SK-N-SH (cell line): ENCODE results near the gene CTDP1. TPM values are rescaled to one million over a fixed set of nuclear protein-coding genes. Genes with fewer than 3 reads are reported as not detected.
"Not testable (repeated sequence)": the region's sequence is repeated elsewhere in the genome, so short reads cannot be mapped to it uniquely, and the experiment has no call there.

Experiments used
- CTCF ChIA-PET: fragments of 300-600, 350-600 bp; formaldehyde crosslinking; extraction: SDS; loops from one replicate; lab custom pipeline; 2021; lab: Yijun Ruan, JAX
- POLR2A ChIA-PET: fragments of 350-600 bp; sonication (Branson Sonifier 250); formaldehyde crosslinking; extraction: SDS; loops from one replicate; lab custom pipeline; 2020; ENCODE audit warnings: antibody characterized with exemption, inconsistent platforms; lab: Yijun Ruan, JAX
- DNase-seq: peaks from one replicate; pipeline ENCODE4 v3.0.0; 2012
- H2AFZ ChIP-seq: fragments of 200-600 bp; sonication (generic); 2 replicates; pipeline ENCODE4 v1.8.1; 2016; ENCODE audit warnings: antibody characterized with exemption, mild to moderate bottlenecking, low read depth
- H3F3A ChIP-seq: fragments of 200-600 bp; sonication (generic); replicated peaks from 2 replicates; pipeline ENCODE3; 2016; ENCODE audit warnings: antibody characterized with exemption, mild to moderate bottlenecking; ENCODE audit not compliant: insufficient read depth
- H3K27ac ChIP-seq, 2 experiments: fragments of 200-500 bp in 1 of 2; fragments of 200-600 bp in 1 of 2; sonication (Bioruptor generic) in 1 of 2; sonication (generic), shearing (Covaris generic) in 1 of 2; 2 replicates each; pipeline versions ENCODE4 v1.5.1 to v1.6.1; 2014 to 2016; ENCODE audit warnings: low read depth in 2 of 2, inconsistent platforms in 1 of 2, low read length in 1 of 2, mild to moderate bottlenecking in 1 of 2, mixed read lengths in 1 of 2
- H3K27me3 ChIP-seq: fragments of 200-600 bp; sonication (generic), shearing (Covaris generic); 2 replicates; pipeline ENCODE4 v1.6.1; 2016; ENCODE audit warnings: mixed run types; ENCODE audit not compliant: insufficient read depth
- H3K36me3 ChIP-seq, 2 experiments: fragments of 200-500 bp in 1 of 2; fragments of 200-600 bp in 1 of 2; sonication (Bioruptor generic) in 1 of 2; sonication (generic) in 1 of 2; replicated peaks in 1 of 2; 2 replicates each; pipeline versions ENCODE3 to v1.5.1; 2014 to 2016; ENCODE audit warnings: low read length in 1 of 2, mild to moderate bottlenecking in 1 of 2; ENCODE audit not compliant: insufficient read depth in 2 of 2, control insufficient read depth in 1 of 2
- H3K4me1 ChIP-seq, 2 experiments: fragments of 200-500 bp in 1 of 2; fragments of 200-600 bp in 1 of 2; sonication (Bioruptor generic) in 1 of 2; sonication (generic), shearing (Covaris generic) in 1 of 2; 2 replicates each; pipeline versions ENCODE4 v1.5.1 to v1.6.1; 2014 to 2016; ENCODE audit warnings: low read depth in 1 of 2, low read length in 1 of 2, mixed run types in 1 of 2; ENCODE audit not compliant: insufficient read depth in 2 of 2, control insufficient read depth in 1 of 2
- H3K4me2 ChIP-seq: fragments of 200-600 bp; sonication (generic), shearing (Covaris generic); 2 replicates; pipeline ENCODE4 v1.6.1; 2017; ENCODE audit warnings: mixed run types
- H3K4me3 ChIP-seq, 2 experiments: fragments of 200-500 bp in 1 of 2; fragments of 200-600 bp in 1 of 2; sonication (Bioruptor generic) in 1 of 2; sonication (generic), shearing (Covaris generic) in 1 of 2; 2 replicates each; pipeline versions ENCODE4 v1.5.1 to v1.8.1; 2014 to 2016; ENCODE audit warnings: low read depth in 2 of 2, inconsistent platforms in 1 of 2, low read length in 1 of 2, mild to moderate bottlenecking in 1 of 2, mixed read lengths in 1 of 2, moderate library complexity in 1 of 2
- H3K79me2 ChIP-seq: fragments of 200-600 bp; sonication (generic); 2 replicates; pipeline ENCODE4 v1.8.1; 2017; ENCODE audit warnings: mild to moderate bottlenecking; ENCODE audit not compliant: insufficient read depth
- H3K9ac ChIP-seq: fragments of 200-600 bp; sonication (generic); 2 replicates; pipeline ENCODE4 v1.6.1; 2017; ENCODE audit warnings: mixed run types
- H3K9me2 ChIP-seq: fragments of 200-600 bp; sonication (generic); 2 replicates; pipeline ENCODE4 v1.6.1; 2017; ENCODE audit warnings: mixed run types
- H3K9me3 ChIP-seq: fragments of 200-600 bp; sonication (generic); 2 replicates; pipeline ENCODE4 v1.6.1; 2017; ENCODE audit warnings: mixed run types, mild to moderate bottlenecking, moderate library complexity
- H4K20me1 ChIP-seq: fragments of 200-600 bp; sonication (generic); 2 replicates; pipeline ENCODE4 v1.6.1; 2017; ENCODE audit warnings: mild to moderate bottlenecking, mixed run types; ENCODE audit not compliant: insufficient read depth
- CHD2 ChIP-seq: fragments of 150-350 bp; IDR thresholded peaks from 2 replicates; pipeline ENCODE4 v1.6.1; 2018; ENCODE audit warnings: low read length; ENCODE audit not compliant: partially characterized antibody
- ELF1 ChIP-seq: IDR thresholded peaks from 2 replicates; pipeline ENCODE4 v1.4.0; 2012
- FOXJ3 ChIP-seq: sonication (generic); formaldehyde crosslinking; IDR thresholded peaks from 2 replicates; pipeline ENCODE4 v1.5.1; 2020; ENCODE audit warnings: mild to moderate bottlenecking, missing genetic modification reagents
- FOXM1 ChIP-seq: IDR thresholded peaks from 2 replicates; pipeline ENCODE4 v1.4.0; 2012; ENCODE audit warnings: low read depth, mild to moderate bottlenecking
- GATA2 ChIP-seq: sonication (generic); formaldehyde crosslinking; IDR thresholded peaks from 2 replicates; pipeline ENCODE4 v1.5.0; 2020; ENCODE audit warnings: mild to moderate bottlenecking, missing genetic modification reagents
- MEF2A ChIP-seq: IDR thresholded peaks from 2 replicates; pipeline ENCODE4 v1.4.0; 2012; ENCODE audit warnings: low read depth, borderline replicate concordance
- MXI1 ChIP-seq: IDR thresholded peaks from 2 replicates; pipeline ENCODE4 v1.6.1; 2012; ENCODE audit warnings: mild to moderate bottlenecking, low read depth, low read length, improper control_type of control experiment
- NFIC ChIP-seq: IDR thresholded peaks from 2 replicates; pipeline ENCODE4 v1.4.0; 2012; ENCODE audit warnings: borderline replicate concordance
- POLR2AphosphoS5 ChIP-seq: IDR thresholded peaks from 2 replicates; pipeline ENCODE4 v1.6.1; 2012; ENCODE audit warnings: low read depth, low read length
- RAD21 ChIP-seq: IDR thresholded peaks from 2 replicates; pipeline ENCODE4 v1.6.1; 2012; ENCODE audit warnings: mild to moderate bottlenecking, low read length
- RFX5 ChIP-seq: IDR thresholded peaks from 2 replicates; pipeline ENCODE4 v1.6.1; 2012; ENCODE audit warnings: mild to moderate bottlenecking, improper control_type of control experiment, low read length
- RXRA ChIP-seq: IDR thresholded peaks from 2 replicates; pipeline ENCODE4 v1.4.0; 2012; ENCODE audit warnings: low read depth, mild to moderate bottlenecking, borderline replicate concordance
- SIN3A ChIP-seq: IDR thresholded peaks from 2 replicates; pipeline ENCODE4 v1.6.1; 2012; ENCODE audit warnings: low read depth, mild to moderate bottlenecking, low read length, moderate library complexity, borderline replicate concordance
- TCF12 ChIP-seq: IDR thresholded peaks from 2 replicates; pipeline ENCODE4 v1.4.0; 2012
- TEAD4 ChIP-seq: IDR thresholded peaks from 2 replicates; pipeline ENCODE4 v1.4.0; 2012; ENCODE audit warnings: mild to moderate bottlenecking, borderline replicate concordance; ENCODE audit not compliant: insufficient read depth
- YY1 ChIP-seq: IDR thresholded peaks from 2 replicates; pipeline ENCODE4 v1.4.0; 2012; ENCODE audit warnings: low read depth, mild to moderate bottlenecking
- WGBS: methylation state at CpG from one replicate; pipeline ENCODE4 v1.1.6; 2017; ENCODE audit warnings: low lambda C conversion rate; 5-methylcytosine and 5-hydroxymethylcytosine counted together
- polyA plus RNA-seq, 3 experiments: library from polyadenylated mRNA; depleted of rRNA; stranded (reverse); fragments of >200 nt; gene quantifications; 2 replicates each; pipeline ENCODE4 v1.2.3, GENCODE V29; 2012
- TF ChIP-seq, protein P1 (sequence below): IDR thresholded peaks from 2 replicates; pipeline ENCODE4; 2012
- TF ChIP-seq, protein P2 (sequence below): fragments of 150-350 bp; IDR thresholded peaks from 2 replicates; pipeline ENCODE4 v1.6.1; 2017; ENCODE audit warnings: antibody characterized with exemption, low read length, low read depth, borderline replicate concordance
- TF ChIP-seq, protein P3 (sequence below): fragments of 200-600 bp; sonication (generic); IDR thresholded peaks from 2 replicates; pipeline ENCODE4 v1.6.1; 2017; ENCODE audit warnings: antibody characterized with exemption, mild to moderate bottlenecking, moderate library complexity
- TF ChIP-seq, protein P4 (sequence below): IDR thresholded peaks from 2 replicates; pipeline ENCODE4 v1.4.0; 2012; ENCODE audit warnings: low read depth, borderline replicate concordance

The CTDP1 gene
- polyA plus RNA-seq, 1 of the 3 experiments (the other 2 are of a cell fraction) = 15.6 TPM

DNA sequence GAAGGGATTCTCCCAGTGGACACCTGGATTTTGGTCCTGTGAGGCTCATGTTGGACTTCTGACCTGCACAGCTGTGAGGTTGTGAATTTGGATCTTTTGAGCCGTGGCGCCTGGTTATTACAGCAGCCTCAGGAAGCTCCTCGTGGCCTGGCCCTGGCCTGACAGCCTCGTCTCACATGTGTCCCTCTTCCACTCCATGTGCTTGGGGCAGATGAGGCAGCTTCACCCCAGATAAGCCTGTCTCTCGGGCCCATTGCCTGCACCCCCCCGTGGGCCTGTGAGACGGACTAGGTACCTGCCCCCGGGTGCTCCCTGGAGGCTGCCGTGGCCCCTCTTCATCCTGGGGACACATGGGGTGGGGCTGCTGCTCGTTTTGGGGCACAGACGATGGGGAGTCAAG lies 51.2 kb downstream of the CTDP1 start (continued):
- TF ChIP-seq, protein P1, sequence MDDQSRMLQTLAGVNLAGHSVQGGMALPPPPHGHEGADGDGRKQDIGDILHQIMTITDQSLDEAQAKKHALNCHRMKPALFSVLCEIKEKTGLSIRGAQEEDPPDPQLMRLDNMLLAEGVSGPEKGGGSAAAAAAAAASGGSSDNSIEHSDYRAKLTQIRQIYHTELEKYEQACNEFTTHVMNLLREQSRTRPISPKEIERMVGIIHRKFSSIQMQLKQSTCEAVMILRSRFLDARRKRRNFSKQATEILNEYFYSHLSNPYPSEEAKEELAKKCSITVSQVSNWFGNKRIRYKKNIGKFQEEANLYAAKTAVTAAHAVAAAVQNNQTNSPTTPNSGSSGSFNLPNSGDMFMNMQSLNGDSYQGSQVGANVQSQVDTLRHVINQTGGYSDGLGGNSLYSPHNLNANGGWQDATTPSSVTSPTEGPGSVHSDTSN = no peak
- TF ChIP-seq FOXM1 (no peak), YY1 (no peak), CHD2 (no peak)

DNA sequence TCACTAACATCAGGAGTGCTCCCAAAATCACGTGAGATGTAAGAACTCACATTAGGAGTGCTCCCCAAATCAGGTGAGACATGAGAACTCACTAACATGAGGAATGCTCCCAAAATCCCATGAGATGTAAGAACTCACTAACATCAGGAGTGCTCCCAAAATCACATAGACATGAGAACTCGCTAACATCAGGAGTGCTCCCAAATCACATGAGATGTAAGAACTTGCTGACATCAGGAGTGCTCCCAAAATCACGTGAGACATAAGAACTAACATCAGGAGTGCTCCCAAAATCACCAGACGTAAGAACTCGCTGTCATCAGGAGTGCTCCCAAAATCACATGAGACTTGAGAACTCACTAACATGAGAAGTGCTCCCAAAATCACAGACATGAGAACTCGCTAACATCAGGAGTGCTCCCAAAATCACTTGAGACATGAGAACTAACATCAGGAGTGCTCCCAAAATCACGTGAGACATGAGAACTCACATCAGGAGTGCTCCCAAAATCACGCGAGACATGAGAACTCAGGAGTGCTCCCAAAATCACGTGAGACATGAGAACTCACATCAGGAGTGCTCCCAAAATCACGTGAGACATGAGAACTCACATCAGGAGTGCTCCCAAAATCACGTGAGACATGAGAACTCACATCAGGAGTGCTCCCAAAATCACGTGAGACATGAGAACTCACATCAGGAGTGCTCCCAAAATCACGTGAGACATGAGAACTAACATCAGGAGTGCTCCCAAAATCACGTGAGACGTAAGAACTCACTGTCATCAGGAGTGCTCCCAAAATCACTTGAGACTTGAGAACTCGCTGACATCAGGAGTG lies 52.5 kb downstream of the CTDP1 start:
- H3K4me3 ChIP-seq, H3K9ac ChIP-seq, H3K4me1 ChIP-seq, H3K4me2 ChIP-seq, CTCF ChIA-PET, H3K27ac ChIP-seq, H3K9me3 ChIP-seq, DNase-seq, H3F3A ChIP-seq, H3K79me2 ChIP-seq, H4K20me1 ChIP-seq, POLR2A ChIA-PET, H3K9me2 ChIP-seq, H2AFZ ChIP-seq, H3K27me3 ChIP-seq: not testable (repeated sequence)
- 97% methylated on average over 17 of the region's 17 CpGs for WGBS
- H3K36me3 ChIP-seq = peaks cover 29 to 64% of the 10 kb centered on the region in 2 experiments

DNA sequence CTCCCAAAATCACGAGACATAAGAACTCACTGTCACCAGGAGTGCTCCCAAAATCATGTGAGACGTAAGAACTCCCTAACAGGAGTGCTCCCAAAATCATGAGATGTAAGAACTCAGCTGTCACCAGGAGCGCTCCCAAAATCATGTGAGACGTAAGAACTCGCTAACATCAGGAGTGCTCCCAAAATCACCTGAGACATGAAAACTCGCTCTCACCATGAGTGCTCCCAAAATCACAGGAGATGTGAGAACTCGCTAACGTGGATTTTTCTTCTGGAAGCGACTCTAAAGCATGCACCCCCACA lies 53.1 kb downstream of the CTDP1 start:
- CTCF ChIA-PET = no interaction called here
- POLR2A ChIA-PET = no interaction called here
- no peaks in the 10 kb centered on the region for H3K4me1 ChIP-seq
- H2AFZ ChIP-seq = no peak overlapping the region
- H3K9me3 ChIP-seq = no peaks in the 10 kb centered on the region
- whole genome bisulfite sequencing = 95% methylated on average over 7 of the region's 9 CpGs
- H3F3A ChIP-seq = no peaks in the 10 kb centered on the region
- no peak overlapping the region for H3K27ac ChIP-seq
- no peaks in the 10 kb centered on the region for H3K27me3 ChIP-seq
- H3K9ac ChIP-seq = no peak overlapping the region
- H3K36me3 ChIP-seq = peaks cover 29 to 69% of the 10 kb centered on the region in 2 experiments
- H3K9me2 ChIP-seq = no peaks in the 10 kb centered on the region
- H3K4me3 ChIP-seq = no peak overlapping the region
- DNase-seq = no peak
- no peaks in the 10 kb centered on the region for H4K20me1 ChIP-seq
- no peaks in the 10 kb centered on the region for H3K79me2 ChIP-seq
- H3K4me2 ChIP-seq = no peak overlapping the region
- TF ChIP-seq MXI1 (no peak), SIN3A (no peak), ELF1 (no peak), TCF12 (no peak), TEAD4 (no peak), GATA2 (CRISPR knock-in tag) (no peak), POLR2AphosphoS5 (no peak), RXRA (no peak), NFIC (no peak), FOXJ3 (no peak), MEF2A (no peak), RAD21 (no peak), FOXM1 (no peak), RFX5 (no peak)
- TF ChIP-seq, protein P2, sequence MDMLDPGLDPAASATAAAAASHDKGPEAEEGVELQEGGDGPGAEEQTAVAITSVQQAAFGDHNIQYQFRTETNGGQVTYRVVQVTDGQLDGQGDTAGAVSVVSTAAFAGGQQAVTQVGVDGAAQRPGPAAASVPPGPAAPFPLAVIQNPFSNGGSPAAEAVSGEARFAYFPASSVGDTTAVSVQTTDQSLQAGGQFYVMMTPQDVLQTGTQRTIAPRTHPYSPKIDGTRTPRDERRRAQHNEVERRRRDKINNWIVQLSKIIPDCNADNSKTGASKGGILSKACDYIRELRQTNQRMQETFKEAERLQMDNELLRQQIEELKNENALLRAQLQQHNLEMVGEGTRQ = no peak
- TF ChIP-seq, protein P3, sequence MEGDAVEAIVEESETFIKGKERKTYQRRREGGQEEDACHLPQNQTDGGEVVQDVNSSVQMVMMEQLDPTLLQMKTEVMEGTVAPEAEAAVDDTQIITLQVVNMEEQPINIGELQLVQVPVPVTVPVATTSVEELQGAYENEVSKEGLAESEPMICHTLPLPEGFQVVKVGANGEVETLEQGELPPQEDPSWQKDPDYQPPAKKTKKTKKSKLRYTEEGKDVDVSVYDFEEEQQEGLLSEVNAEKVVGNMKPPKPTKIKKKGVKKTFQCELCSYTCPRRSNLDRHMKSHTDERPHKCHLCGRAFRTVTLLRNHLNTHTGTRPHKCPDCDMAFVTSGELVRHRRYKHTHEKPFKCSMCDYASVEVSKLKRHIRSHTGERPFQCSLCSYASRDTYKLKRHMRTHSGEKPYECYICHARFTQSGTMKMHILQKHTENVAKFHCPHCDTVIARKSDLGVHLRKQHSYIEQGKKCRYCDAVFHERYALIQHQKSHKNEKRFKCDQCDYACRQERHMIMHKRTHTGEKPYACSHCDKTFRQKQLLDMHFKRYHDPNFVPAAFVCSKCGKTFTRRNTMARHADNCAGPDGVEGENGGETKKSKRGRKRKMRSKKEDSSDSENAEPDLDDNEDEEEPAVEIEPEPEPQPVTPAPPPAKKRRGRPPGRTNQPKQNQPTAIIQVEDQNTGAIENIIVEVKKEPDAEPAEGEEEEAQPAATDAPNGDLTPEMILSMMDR = no peak
- TF ChIP-seq, protein P4, sequence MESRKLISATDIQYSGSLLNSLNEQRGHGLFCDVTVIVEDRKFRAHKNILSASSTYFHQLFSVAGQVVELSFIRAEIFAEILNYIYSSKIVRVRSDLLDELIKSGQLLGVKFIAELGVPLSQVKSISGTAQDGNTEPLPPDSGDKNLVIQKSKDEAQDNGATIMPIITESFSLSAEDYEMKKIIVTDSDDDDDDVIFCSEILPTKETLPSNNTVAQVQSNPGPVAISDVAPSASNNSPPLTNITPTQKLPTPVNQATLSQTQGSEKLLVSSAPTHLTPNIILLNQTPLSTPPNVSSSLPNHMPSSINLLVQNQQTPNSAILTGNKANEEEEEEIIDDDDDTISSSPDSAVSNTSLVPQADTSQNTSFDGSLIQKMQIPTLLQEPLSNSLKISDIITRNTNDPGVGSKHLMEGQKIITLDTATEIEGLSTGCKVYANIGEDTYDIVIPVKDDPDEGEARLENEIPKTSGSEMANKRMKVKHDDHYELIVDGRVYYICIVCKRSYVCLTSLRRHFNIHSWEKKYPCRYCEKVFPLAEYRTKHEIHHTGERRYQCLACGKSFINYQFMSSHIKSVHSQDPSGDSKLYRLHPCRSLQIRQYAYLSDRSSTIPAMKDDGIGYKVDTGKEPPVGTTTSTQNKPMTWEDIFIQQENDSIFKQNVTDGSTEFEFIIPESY = no peak
